Measurements from ENCODE around the gene TTC31.

TTC31 gene

DNA sequence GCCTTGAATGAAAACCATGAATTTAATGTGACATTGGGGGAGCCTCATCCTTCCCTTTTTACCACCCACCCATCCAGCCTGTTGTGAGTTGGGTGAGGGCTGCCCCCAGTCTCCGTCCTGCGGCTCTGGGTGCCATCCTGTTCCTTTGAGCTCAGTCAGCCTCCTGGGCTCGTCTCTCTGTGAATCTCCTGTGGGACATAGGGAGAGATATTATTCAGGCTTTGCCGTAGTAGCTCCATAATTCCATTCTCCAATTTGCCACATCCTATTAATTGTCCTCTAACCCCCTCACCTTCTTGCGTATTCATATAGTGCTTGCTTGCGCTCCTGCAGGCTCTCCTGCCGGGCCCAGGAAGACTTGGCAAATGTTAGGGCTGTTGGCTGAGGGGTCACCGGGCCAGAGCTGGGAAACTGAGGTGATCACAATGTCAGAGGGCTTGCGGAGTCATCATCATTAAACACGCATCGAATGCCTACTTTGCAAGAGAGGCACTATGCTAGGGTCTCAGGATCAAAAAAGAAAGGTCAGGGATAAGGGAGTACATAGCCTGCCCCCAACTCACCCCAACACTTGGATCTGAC is 43.9 kb downstream of the TTC31 start:
- DNase-seq (ENCODE audit: low read depth in 2 of 2): no peak

DNA sequence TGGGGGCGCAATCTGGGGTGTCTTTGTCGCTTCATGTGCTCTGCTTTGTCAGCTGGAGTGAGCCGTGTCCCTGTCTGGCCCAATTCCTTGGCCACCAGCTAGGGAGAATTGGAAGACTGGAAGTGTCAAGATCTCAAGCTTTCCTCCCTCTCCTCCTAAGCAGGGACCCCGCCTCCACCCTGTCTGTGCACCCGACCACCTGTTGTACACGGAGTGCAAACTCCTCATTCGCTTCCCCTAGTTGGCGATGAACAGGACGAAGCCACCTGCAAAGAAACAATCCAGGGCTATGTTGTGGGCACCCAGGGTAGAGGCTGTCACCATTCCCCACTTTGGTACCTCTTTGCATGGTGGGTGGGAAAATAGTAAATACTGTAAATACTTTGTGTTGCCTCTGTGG is 44.9 kb downstream of the TTC31 start:
- no peak for DNase-seq (ENCODE audit: low read depth in 2 of 2)

DNA sequence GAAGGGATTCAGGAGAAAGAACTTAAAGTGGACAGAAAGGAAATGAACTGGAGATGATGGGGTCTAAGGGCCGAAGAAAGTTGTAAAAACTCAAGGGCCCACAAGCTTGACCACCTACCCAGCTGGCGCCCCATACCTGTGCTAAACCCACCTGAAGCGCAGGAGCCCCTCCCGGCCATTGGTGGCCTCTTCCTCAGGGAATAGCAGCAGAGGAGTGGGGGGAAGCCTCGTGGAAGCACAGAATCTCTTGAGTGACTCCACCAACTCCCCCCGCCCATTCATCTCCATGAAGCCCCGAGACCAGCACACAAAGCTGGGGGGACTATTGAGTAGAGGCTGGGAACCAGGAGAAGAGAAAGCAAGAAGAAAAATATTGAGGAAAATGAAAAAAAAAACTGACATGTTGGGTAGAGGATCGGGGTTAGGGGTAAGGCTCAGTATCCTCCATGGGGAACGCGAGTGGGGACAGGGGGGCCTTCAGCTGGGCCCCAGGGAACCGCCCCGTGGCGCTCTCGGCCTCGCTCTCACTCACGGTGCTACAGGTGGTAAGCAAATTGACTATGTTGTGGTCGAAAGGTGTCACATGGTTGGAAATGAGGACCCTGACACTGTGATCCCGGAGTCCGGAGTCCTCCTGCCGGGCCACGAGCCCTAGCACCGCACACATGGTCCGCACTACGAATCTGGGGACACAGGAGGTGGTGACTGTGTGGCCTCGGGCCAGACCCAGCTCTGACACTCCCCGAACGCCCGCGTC is 45.9 kb downstream of the TTC31 start:
- DNase-seq (ENCODE audit: low read depth in 2 of 2): no peak

GRCh38 chr2:74529357-74530238 is 46.7 kb downstream of the TTC31 start, which contains the start of the genes AUP1 and HTRA2:
Gene AUP1 (minus strand): TSS chr2:74529706. CDS start chr2:74529629, 77 bp downstream.
Gene HTRA2 (plus strand): TSS chr2:74529933. CDS start chr2:74530007, 74 bp downstream.
- DNase-seq (ENCODE audit: low read depth in 2 of 2): peak; percentile 76 to 83

GRCh38 chr2:74530239-74531187 is 47.6 kb downstream of the TTC31 start:
- peak; percentile 28 to 42 for DNase-seq (ENCODE audit: low read depth in 2 of 2)

DNA sequence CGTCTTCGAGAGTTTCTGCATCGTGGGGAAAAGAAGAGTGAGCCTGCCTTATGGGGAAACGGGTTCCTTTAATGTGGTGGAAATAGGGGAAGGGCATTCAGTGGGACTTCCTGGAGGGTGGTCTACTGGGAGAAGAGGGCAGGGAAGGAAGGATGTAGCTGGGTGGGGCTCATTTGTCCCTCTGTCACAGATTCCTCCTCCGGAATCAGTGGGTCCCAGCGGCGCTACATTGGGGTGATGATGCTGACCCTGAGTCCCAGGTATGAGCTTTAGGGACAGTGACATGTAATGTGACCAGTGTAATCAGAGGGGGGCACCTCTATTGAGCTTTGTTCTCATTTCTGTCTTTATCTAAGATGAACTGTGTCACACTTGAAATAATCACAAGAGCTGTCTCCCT is 48.8 kb downstream of the TTC31 start:
- DNase-seq (ENCODE audit: low read depth in 2 of 2): no peak

DNA sequence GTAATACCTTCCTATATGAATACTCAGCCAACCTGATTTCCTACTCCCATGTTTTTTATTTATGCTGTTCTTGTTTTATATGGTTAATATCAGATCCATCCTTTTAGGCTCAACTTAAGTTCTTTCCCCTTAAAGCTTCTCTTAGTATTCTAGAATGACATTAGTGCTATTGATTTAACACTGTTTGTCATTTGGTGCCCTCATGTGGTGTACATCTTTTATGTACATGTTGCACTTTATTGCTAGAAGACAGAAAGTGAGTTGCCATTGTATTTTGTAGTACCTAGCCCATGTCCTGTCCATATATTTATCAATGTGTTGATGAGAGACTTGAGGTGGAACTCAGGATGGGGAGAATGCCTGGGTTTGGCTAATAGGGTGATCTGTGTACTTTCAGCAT is 49.3 kb downstream of the TTC31 start:
- DNase-seq (ENCODE audit: low read depth in 2 of 2): no peak

DNA sequence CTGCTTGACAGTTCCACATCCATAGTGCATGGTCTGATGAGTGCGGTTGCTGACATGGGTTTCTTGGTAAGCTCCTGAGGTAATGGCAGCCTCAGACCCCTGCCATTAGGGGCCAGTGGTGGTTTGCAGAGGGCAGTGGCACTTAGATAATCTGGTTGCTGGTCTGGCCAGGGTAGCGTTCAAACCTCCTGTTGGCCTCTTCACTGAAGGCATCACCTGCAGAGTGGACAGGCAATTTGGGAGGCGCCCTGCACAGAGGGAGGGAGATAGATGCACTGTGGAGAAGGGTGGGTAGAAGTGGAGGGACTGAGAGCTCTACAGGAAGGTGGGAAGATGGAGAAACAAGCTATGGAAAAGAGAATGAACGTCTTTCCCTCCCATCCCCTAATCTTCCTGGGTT is 50.6 kb downstream of the TTC31 start:
- no peak for DNase-seq (ENCODE audit: low read depth in 2 of 2)

- DNase-seq (ENCODE audit: low read depth in 2 of 2): no peak
Measured at GRCh38 chr2:74534411-74534810, 51.5 kb downstream of the TTC31 start.

- no peak for DNase-seq (ENCODE audit: low read depth in 2 of 2)
Measured at GRCh38 chr2:74535440-74535965, 52.6 kb downstream of the TTC31 start.

- DNase-seq (ENCODE audit: low read depth in 2 of 2): no peak
Measured at GRCh38 chr2:74536166-74536950, 53.5 kb downstream of the TTC31 start.

- DNase-seq (ENCODE audit: low read depth in 2 of 2): no peak
Measured at GRCh38 chr2:74537140-74537539, 54.3 kb downstream of the TTC31 start.

DNA sequence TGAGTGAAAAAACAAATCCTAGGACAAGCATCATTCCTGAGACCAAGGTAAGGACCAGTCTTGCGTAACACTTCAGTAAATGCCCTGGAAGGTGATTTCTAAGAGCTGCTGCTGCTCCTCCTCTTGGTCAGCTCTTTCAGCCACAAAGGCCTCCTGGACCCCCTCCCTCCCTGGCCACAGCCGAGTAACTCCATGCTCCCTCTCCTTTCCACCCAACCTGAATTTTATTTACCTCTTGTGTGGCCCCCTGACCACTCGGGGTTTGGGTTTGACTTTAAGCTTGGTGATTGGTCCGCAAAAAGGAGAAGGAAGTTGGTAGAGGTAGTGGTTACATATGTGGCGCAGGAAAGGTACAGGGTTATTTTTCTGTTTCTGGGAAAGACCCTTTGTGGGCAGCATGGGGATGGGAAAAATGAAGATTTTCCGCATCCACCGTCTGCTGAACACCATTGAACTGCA is 56.0 kb downstream of the TTC31 start:
- no peak for DNase-seq (ENCODE audit: low read depth in 2 of 2)

DNA sequence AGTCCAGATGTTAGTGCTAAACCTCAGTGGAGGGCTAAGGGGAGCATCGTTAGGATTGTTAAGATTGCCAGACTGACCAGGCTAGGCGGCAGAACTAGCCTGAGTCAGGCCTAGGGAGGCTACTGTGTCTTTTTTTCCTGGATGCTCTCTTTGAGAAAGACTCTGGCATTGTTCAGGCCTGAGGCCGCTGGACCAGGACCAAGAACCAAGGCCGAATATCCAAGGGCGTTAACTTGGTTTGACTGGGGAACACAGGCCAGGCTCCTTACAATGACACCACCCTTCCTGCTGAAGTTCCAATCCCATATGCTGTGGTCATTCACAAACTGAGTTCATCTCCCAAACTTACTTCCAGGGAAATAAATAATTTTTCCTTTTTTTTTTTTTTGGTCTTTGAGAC is 57.4 kb downstream of the TTC31 start:
- DNase-seq (ENCODE audit: low read depth in 2 of 2): no peak

DNA sequence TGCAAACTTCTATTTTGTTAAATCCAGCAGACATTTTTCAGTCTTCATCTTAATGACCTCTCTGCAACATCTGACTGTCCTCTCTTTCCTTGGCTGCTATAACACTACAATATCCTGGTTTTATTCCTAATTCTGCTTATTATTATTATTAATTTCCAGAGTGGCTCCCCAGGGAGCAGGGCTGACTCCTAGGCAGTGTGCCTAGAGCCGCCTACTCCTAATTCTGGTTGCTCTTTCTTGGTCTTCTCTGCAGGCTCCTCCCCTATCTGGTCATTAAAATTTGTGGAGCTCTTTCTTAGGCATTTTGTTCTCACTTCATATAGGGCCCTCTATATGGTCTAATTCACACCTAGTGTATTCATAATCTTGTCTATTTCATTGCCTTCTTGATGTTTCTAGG is 60.1 kb downstream of the TTC31 start:
- no peak for DNase-seq (ENCODE audit: low read depth in 2 of 2)

All from stimulated activated CD8-positive, alpha-beta memory T cell treated with anti-CD3 and anti-CD28 coated beads, Interleukin-7, amount 100 ng/mL, for 4 hours (primary cell).